Kidney (tissue), 14 donors: Measurements from ENCODE around the gene PLA2G1B. TPM values are rescaled to one million over a fixed set of nuclear protein-coding genes. Genes with fewer than 3 reads are reported as not detected.

Experiments used
- DNase-seq, 5 donors: peaks; one replicate each; pipeline ENCODE4 v3.0.0-alpha.2; 2013 to 2020
- FAIRE-seq: peaks from 2 replicates; lab custom pipeline; 2012; peaks lifted over from hg19 to GRCh38; lab: Jason Lieb, UNC
- H3K27ac ChIP-seq, 2 donors: one replicate each; pipeline ENCODE4 v1.7.0; 2013; ENCODE audit warnings: low read depth in 2 of 2, low read length in 2 of 2, inconsistent platforms in 1 of 2
- H3K27me3 ChIP-seq: one replicate; pipeline ENCODE4 v1.7.1; 2013; ENCODE audit warnings: low read length, inconsistent platforms; ENCODE audit not compliant: control insufficient read depth, insufficient read depth
- H3K36me3 ChIP-seq, 3 donors: one replicate each; pipeline versions ENCODE4 v1.7.0 to v1.7.1; 2013; ENCODE audit warnings: low read length in 3 of 3, control low read depth in 1 of 3, inconsistent platforms in 1 of 3; ENCODE audit not compliant: insufficient read depth in 3 of 3, control insufficient read depth in 2 of 3
- H3K4me1 ChIP-seq, 3 donors: one replicate each; pipeline versions ENCODE4 v1.7.0 to v1.7.1; 2013; ENCODE audit warnings: low read length in 3 of 3, inconsistent platforms in 1 of 3, low read depth in 1 of 3; ENCODE audit not compliant: control insufficient read depth in 2 of 3, insufficient read depth in 2 of 3
- H3K4me3 ChIP-seq, 3 donors: one replicate each; pipeline versions ENCODE4 v1.7.0 to v1.8.1; 2013; ENCODE audit warnings: low read length in 3 of 3, control low read depth in 1 of 3, inconsistent platforms in 1 of 3
- H3K9ac ChIP-seq, 3 donors: one replicate each; pipeline versions ENCODE4 v1.7.0 to v1.7.1; 2013; ENCODE audit warnings: low read length in 3 of 3, control low read depth in 1 of 3, inconsistent platforms in 1 of 3
- H3K9me3 ChIP-seq, 3 donors: one replicate each; pipeline versions ENCODE4 v1.7.0 to v1.7.1; 2013; ENCODE audit warnings: low read length in 3 of 3, control low read depth in 1 of 3, inconsistent platforms in 1 of 3; ENCODE audit not compliant: control insufficient read depth in 2 of 3, insufficient read depth in 1 of 3
- CTCF ChIP-seq: IDR thresholded peaks from 3 replicates; pipeline ENCODE4 v1.5.1; 2012; ENCODE audit warnings: mild to moderate bottlenecking, moderate library complexity, borderline replicate concordance; ENCODE audit not compliant: insufficient read depth; ENCODE audit errors: extremely low read depth
- intact Hi-C: fragments of 100-400 bp; cut with DNase I; formaldehyde crosslinking; loops from one replicate; pipeline ENCODE4 v1.11.1; 2022
- polyA plus RNA-seq: library from polyadenylated mRNA; stranded (reverse); fragments of 350-450 nt; fragmentation: Illumina TruSeq; extraction: RNeasy Lipid Tissue Mini Kit (QIAGEN cat#74804); gene quantifications from one replicate; pipeline ENCODE4 v1.2.3, GENCODE V29; 2014; ENCODE audit warnings: low read depth, low replicate concordance; ENCODE audit not compliant: insufficient read depth
- total RNA-seq: library from RNA; stranded (reverse); fragmentation: NEBNext Ultra II Directional; extraction: Animal tissue kit (Norgen Biotek cat#: 25700); gene quantifications from one replicate; pipeline ENCODE4 v1.2.1, GENCODE V29; 2021
- donor health status: control.
- donor health status: control.
- donor health status: control.
- donor health status: control.
- donor health status: control.
- donor health status: DM: yes; HTN: yes; CAD: no.
- donor health status: Normal renal cell carcinoma (clear cell type).

The PLA2G1B gene
- total and polyA plus RNA-seq, 2 donors from 2014 or later: not detected

- DNase-seq: no peak
- Histone ChIP-seq H3K9ac (no peak overlapping the region), H3K4me1 (no peaks in the 10 kb centered on the region), H3K27ac (no peak overlapping the region), H3K4me3 (no peak overlapping the region), H3K9me3 (no peaks in the 10 kb centered on the region), H3K27me3 (no peaks in the 10 kb centered on the region), H3K36me3 (no peaks in the 10 kb centered on the region)
- TF ChIP-seq CTCF: no peak
- intact Hi-C loops: no loop called here
- FAIRE-seq: no peak
Measured at GRCh38 chr12:120376009-120376408, 48.4 kb upstream of the PLA2G1B start.

DNA sequence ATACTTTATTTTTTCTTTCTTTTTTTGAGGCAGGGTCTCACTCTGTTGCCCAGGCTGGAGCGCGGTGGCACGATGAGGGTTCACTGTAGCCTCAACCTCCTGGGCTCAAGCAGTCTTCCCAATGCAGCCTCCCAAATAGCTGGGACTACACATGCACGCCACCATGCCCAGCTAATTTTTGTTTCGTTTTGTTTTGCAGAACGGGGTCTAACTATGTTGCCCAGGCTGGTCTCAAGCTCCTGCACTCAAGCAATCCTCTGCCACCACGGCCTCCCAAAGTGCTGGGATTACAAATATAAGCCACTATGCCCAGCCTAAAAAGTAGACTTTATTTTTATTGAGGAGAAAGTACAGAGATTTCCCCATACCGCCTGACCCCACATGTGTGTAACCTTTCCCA is 46.1 kb upstream of the PLA2G1B start:
- H3K27me3 ChIP-seq: no peaks in the 10 kb centered on the region
- no peak overlapping the region for H3K4me3 ChIP-seq
- H3K27ac ChIP-seq: no peak overlapping the region
- no peak overlapping the region for H3K9ac ChIP-seq
- H3K4me1 ChIP-seq: no peaks in the 10 kb centered on the region
- FAIRE-seq: no peak
- no peak for TF ChIP-seq CTCF
- DNase-seq: no peak
- H3K9me3 ChIP-seq: no peaks in the 10 kb centered on the region
- H3K36me3 ChIP-seq: no peaks in the 10 kb centered on the region
- intact Hi-C loops: no loop called here

DNA sequence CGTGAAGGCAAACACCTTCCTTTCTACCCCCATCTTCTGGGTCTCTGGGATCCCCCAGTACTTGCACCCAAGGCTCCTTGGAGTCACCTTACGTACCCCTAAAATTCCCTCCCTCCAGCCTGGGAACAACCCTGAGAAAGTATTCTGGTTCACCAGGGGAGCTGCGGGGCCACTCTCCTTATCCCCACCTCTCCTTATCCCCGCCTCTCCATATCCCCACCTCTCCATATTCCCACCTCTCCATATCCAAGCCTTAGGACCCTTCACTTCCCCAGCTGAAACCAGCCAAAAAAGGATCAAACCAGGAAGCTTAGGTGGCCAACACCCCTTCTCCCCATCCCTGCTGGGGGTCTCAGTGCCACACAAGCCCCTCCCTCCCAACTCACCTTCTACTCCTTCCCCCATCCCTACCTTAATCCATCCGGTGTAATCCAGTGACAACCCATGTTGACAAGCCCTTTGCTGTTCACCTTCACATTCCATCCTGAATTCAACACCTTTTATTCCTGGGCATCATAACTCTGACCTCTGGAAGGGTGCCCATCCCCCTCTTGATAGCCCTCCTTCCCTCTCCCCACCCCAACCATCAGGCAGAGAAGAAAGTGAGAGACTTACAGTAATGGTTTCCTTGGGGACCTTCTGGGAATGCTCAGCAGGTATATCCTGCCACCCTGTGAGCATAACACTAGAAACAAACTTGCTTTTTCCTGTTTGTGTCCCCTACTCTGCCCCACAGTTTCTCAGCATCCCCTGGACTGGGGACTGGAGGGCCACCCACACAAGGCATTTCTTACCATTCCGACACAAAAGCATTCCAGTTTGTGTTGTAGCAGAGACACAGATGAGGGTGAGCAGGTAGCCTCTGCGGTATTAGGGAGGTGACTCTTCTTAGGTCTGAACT is 43.0 kb upstream of the PLA2G1B start:
- Histone ChIP-seq H3K9me3 (no peaks in the 10 kb centered on the region), H3K4me1 (no peaks in the 10 kb centered on the region), H3K36me3 (no peaks in the 10 kb centered on the region), H3K4me3 (peak overlapping the region in 1 of 3 donors; percentile 11), H3K27ac (no peak overlapping the region), H3K9ac (no peak overlapping the region), H3K27me3 (no peaks in the 10 kb centered on the region)
- no peak for TF ChIP-seq CTCF
- no peak for DNase-seq
- intact Hi-C loops: no loop called here
- FAIRE-seq: no peak
